Keratinocyte (primary cell): Measurements from ENCODE around the gene MBD3L1. TPM values are rescaled to one million over a fixed set of nuclear protein-coding genes. Genes with fewer than 3 reads are reported as not detected.

Experiments
- DNase-seq: peaks from one replicate; pipeline ENCODE4 v3.0.0-alpha.2; 2011; ENCODE audit warnings: low read depth, missing footprints, low spot score
- FAIRE-seq: peaks from 2 replicates; lab custom pipeline; 2011; peaks lifted over from hg19 to GRCh38; lab: Jason Lieb, UNC
- H2AFZ ChIP-seq: 2 replicates; pipeline ENCODE4 v1.6.0; 2012; ENCODE audit warnings: low read length, control low read depth, inconsistent platforms; ENCODE audit not compliant: control insufficient read depth
- H3K27ac ChIP-seq: 2 replicates; pipeline ENCODE4 v1.5.1; 2011; ENCODE audit warnings: low read length; ENCODE audit not compliant: control insufficient read depth, insufficient read depth
- H3K27me3 ChIP-seq: 3 replicates; pipeline ENCODE4 v1.6.0; 2011; ENCODE audit warnings: low read length; ENCODE audit not compliant: control insufficient read depth, insufficient read depth; ENCODE audit errors: extremely low read depth
- H3K36me3 ChIP-seq, 2 experiments: 2 replicates in 1 of 2; 3 replicates in 1 of 2; pipeline ENCODE4 v1.5.1; 2011; ENCODE audit warnings: low read length in 2 of 2, mild to moderate bottlenecking in 1 of 2; ENCODE audit not compliant: control insufficient read depth in 2 of 2, insufficient read depth in 2 of 2; ENCODE audit errors: extremely low read depth in 1 of 2
- H3K4me1 ChIP-seq: 3 replicates; pipeline ENCODE4 v1.5.1; 2011; ENCODE audit warnings: low read length; ENCODE audit not compliant: control insufficient read depth, insufficient read depth; ENCODE audit errors: extremely low read depth
- H3K4me2 ChIP-seq: 3 replicates; pipeline ENCODE4 v1.6.0; 2011; ENCODE audit warnings: low read depth, low read length; ENCODE audit not compliant: control insufficient read depth, insufficient read depth; ENCODE audit errors: extremely low read depth
- H3K4me3 ChIP-seq, 3 experiments: fragments of 200-600 bp in 1 of 3; sonication (generic) in 1 of 3; 2 replicates in 2 of 3; 3 replicates in 1 of 3; pipeline ENCODE4 v1.5.1; 2011 to 2016; ENCODE audit warnings: low read length in 3 of 3, mild to moderate bottlenecking in 3 of 3, control low read depth in 2 of 3, inconsistent platforms in 1 of 3, low read depth in 1 of 3, mixed read lengths in 1 of 3, mixed run types in 1 of 3, moderate library complexity in 1 of 3; ENCODE audit not compliant: control insufficient read depth in 2 of 3, insufficient read depth in 2 of 3; ENCODE audit errors: extremely low read depth in 1 of 3
- H3K79me2 ChIP-seq: 2 replicates; pipeline ENCODE4 v1.6.0; 2012; ENCODE audit warnings: low read length; ENCODE audit not compliant: control insufficient read depth, insufficient read depth
- H3K9ac ChIP-seq: 3 replicates; pipeline ENCODE4 v1.6.0; 2011; ENCODE audit warnings: low read length; ENCODE audit not compliant: control insufficient read depth, insufficient read depth; ENCODE audit errors: extremely low read depth
- H3K9me1 ChIP-seq: 3 replicates; pipeline ENCODE4 v1.6.0; 2011; ENCODE audit warnings: low read length; ENCODE audit not compliant: control insufficient read depth, insufficient read depth; ENCODE audit errors: extremely low read depth
- H3K9me3 ChIP-seq: 2 replicates; pipeline ENCODE4 v1.5.1; 2012; ENCODE audit warnings: low read depth, low read length; ENCODE audit not compliant: control insufficient read depth
- H4K20me1 ChIP-seq: 3 replicates; pipeline ENCODE4 v1.6.0; 2011; ENCODE audit warnings: low read length; ENCODE audit not compliant: control insufficient read depth, insufficient read depth; ENCODE audit errors: extremely low read depth
- CTCF ChIP-seq, 3 experiments: IDR thresholded peaks in 1 of 3; conservative IDR thresholded peaks in 1 of 3; optimal IDR thresholded peaks in 1 of 3; 2 replicates in 2 of 3; 3 replicates in 1 of 3; pipeline versions ENCODE3 to v1.5.1; 2011; ENCODE audit warnings: low read length in 3 of 3, mild to moderate bottlenecking in 3 of 3, moderate library complexity in 2 of 3, control low read depth in 1 of 3, inconsistent platforms in 1 of 3; ENCODE audit not compliant: insufficient read depth in 2 of 3; ENCODE audit errors: extremely low read depth in 1 of 3
- EZH2 ChIP-seq: IDR thresholded peaks from one replicate; pipeline ENCODE4 v1.6.1; 2012; ENCODE audit warnings: inconsistent platforms, mild to moderate bottlenecking, low read length, moderate library complexity
- dilution Hi-C: fragments of 300-500 bp; cut with MboI; formaldehyde crosslinking; loops from one replicate; pipeline ENCODE4 v1.7.0; 2020; ENCODE audit warnings: low sequenced_read_pairs; ENCODE audit not compliant: extremely low pct_ligation_motif_present
- polyA plus RNA-seq, 5 experiments: library from polyadenylated mRNA; depleted of rRNA in 3 of 5; stranded (reverse) in 3 of 5; stranded (forward) in 1 of 5; unstranded in 1 of 5; fragments of >200 nt; gene quantifications; 1 replicate in 1 of 5; 2 replicates in 3 of 5; 3 replicates in 1 of 5; pipeline versions ENCODE4 v1.2.1 to v1.2.3, GENCODE V29; 2011 to 2012; ENCODE audit warnings: missing spikeins in 2 of 5, low read depth in 1 of 5, low replicate concordance in 1 of 5

The MBD3L1 gene
- polyA plus RNA-seq, 1 donor (not counting 4 experiments of a cell fraction or from before 2014, with no cell fraction given), result not detected

GRCh38 chr19:8826371-8826770, 5.8 kb upstream of the MBD3L1 start:
- no peak for FAIRE-seq
- TF ChIP-seq EZH2 (no peak), CTCF (optimal IDR thresholded peaks at IDR 0.05 in 1 of 3, IDR thresholded peaks at IDR 0.05 in 1 of 3, conservative IDR thresholded peaks at IDR 0.05 in 1 of 3; ENCODE audit: extremely low read depth in 1 of 3, insufficient read depth in 2 of 3, low read length in 3 of 3) (no peak)
- H3K27ac ChIP-seq, result no peak overlapping the region
- no peak for DNase-seq
- H3K4me1 ChIP-seq, result peaks cover 3% of the 10 kb centered on the region
- H3K27me3 ChIP-seq, result no peaks in the 10 kb centered on the region
- no peak overlapping the region for H3K4me3 ChIP-seq
- dilution Hi-C loops, result no loop called here
- H3K36me3 ChIP-seq, result peaks cover 4 to 18% of the 10 kb centered on the region in 2 experiments
- no peaks in the 10 kb centered on the region for H3K79me2 ChIP-seq
- no peak overlapping the region for H3K4me2 ChIP-seq
- no peak overlapping the region for H3K9ac ChIP-seq
- H2AFZ ChIP-seq, result no peak overlapping the region
- no peaks in the 10 kb centered on the region for H3K9me1 ChIP-seq
- no peaks in the 10 kb centered on the region for H3K9me3 ChIP-seq
- H4K20me1 ChIP-seq, result no peaks in the 10 kb centered on the region

- no peak overlapping the region for H3K4me2 ChIP-seq
- H3K79me2 ChIP-seq, result no peaks in the 10 kb centered on the region
- no peak overlapping the region for H2AFZ ChIP-seq
- no peak overlapping the region for H3K27ac ChIP-seq
- H3K27me3 ChIP-seq, result no peaks in the 10 kb centered on the region
- H3K4me3 ChIP-seq, result no peak overlapping the region
- TF ChIP-seq EZH2 (no peak), CTCF (optimal IDR thresholded peaks at IDR 0.05 in 1 of 3, IDR thresholded peaks at IDR 0.05 in 1 of 3, conservative IDR thresholded peaks at IDR 0.05 in 1 of 3; ENCODE audit: extremely low read depth in 1 of 3, insufficient read depth in 2 of 3, low read length in 3 of 3) (no peak)
- H3K9me3 ChIP-seq, result no peaks in the 10 kb centered on the region
- DNase-seq (no peak), FAIRE-seq (no peak)
- H4K20me1 ChIP-seq, result no peaks in the 10 kb centered on the region
- H3K9me1 ChIP-seq, result no peaks in the 10 kb centered on the region
- H3K36me3 ChIP-seq, result peaks cover 4 to 17% of the 10 kb centered on the region in 2 experiments
- H3K4me1 ChIP-seq, result peaks cover 8% of the 10 kb centered on the region
- H3K9ac ChIP-seq, result no peak overlapping the region
- dilution Hi-C loops, result no loop called here
Observed at GRCh38 chr19:8827277-8827676, 4.9 kb upstream of the MBD3L1 start.
